ENCODE results near the gene SNU13. TPM values are rescaled to one million over a fixed set of nuclear protein-coding genes. Genes with fewer than 3 reads are reported as not detected.
"Not testable (repeated sequence)": the region's sequence is repeated elsewhere in the genome, so short reads cannot be mapped to it uniquely, and the experiment has no call there.

Gene SNU13
- total and polyA plus RNA-seq, 2 donors: 41.3 to 137 TPM

GRCh38 chr22:41668971-41669911 lies 19.4 kb downstream of the SNU13 start:
- DNase-seq (ENCODE audit: extremely low spot score): no peak
- Histone ChIP-seq H3K36me3 (ENCODE audit: insufficient read depth) (no peaks in the 10 kb centered on the region), H3K4me3 (ENCODE audit: low read depth, low read length) (no peak overlapping the region), H3K4me1 (ENCODE audit: insufficient read depth) (no peaks in the 10 kb centered on the region), H3K27ac (ENCODE audit: low read depth) (no peak overlapping the region)
- 80% methylated on average over 21 of the region's 21 CpGs for whole genome bisulfite sequencing

- WGBS: 87% methylated on average over 3 of the region's 3 CpGs
- Histone ChIP-seq H3K36me3 (ENCODE audit: insufficient read depth) (no peaks in the 10 kb centered on the region), H3K4me1 (ENCODE audit: insufficient read depth) (no peaks in the 10 kb centered on the region), H3K27ac (ENCODE audit: low read depth) (no peak overlapping the region), H3K4me3 (ENCODE audit: low read depth, low read length) (no peak overlapping the region)
- DNase-seq (ENCODE audit: extremely low spot score): no peak
These were observed 23.7 kb downstream of the SNU13 start for GRCh38 chr22:41664951-41665350.

- DNase-seq (ENCODE audit: extremely low spot score): no peak
- Histone ChIP-seq H3K4me3 (ENCODE audit: low read depth, low read length) (no peak overlapping the region), H3K4me1 (ENCODE audit: insufficient read depth) (no peaks in the 10 kb centered on the region), H3K36me3 (ENCODE audit: insufficient read depth) (no peaks in the 10 kb centered on the region), H3K27ac (ENCODE audit: low read depth) (no peak overlapping the region)
These were observed 24.2 kb downstream of the SNU13 start for GRCh38 chr22:41664490-41664889.

GRCh38 chr22:41663594-41663993 lies 25.1 kb downstream of the SNU13 start:
- not testable (repeated sequence) for H3K4me3 ChIP-seq (ENCODE audit: low read depth, low read length); H3K4me1 ChIP-seq (ENCODE audit: insufficient read depth); H3K27ac ChIP-seq (ENCODE audit: low read depth); H3K36me3 ChIP-seq (ENCODE audit: insufficient read depth); DNase-seq (ENCODE audit: extremely low spot score)
- 76% methylated on average over 9 of the region's 9 CpGs for WGBS

- WGBS: 94% methylated on average over 2 of the region's 2 CpGs
- H3K4me3 ChIP-seq (ENCODE audit: low read depth, low read length): no peak overlapping the region
- no peak for DNase-seq (ENCODE audit: extremely low spot score)
- H3K4me1 ChIP-seq (ENCODE audit: insufficient read depth): no peaks in the 10 kb centered on the region
- peaks cover 3% of the 10 kb centered on the region for H3K36me3 ChIP-seq (ENCODE audit: insufficient read depth)
- no peak overlapping the region for H3K27ac ChIP-seq (ENCODE audit: low read depth)
These were observed 27.0 kb downstream of the SNU13 start for GRCh38 chr22:41661713-41662112.

- WGBS: 83% methylated on average over 3 of the region's 3 CpGs
- peaks cover 3% of the 10 kb centered on the region for H3K36me3 ChIP-seq (ENCODE audit: insufficient read depth)
These were observed 27.6 kb downstream of the SNU13 start for GRCh38 chr22:41661088-41661487.

GRCh38 chr22:41660416-41660815 lies 28.3 kb downstream of the SNU13 start:
- H3K27ac ChIP-seq (ENCODE audit: low read depth): no peak overlapping the region
- 61% methylated on average over 3 of the region's 3 CpGs for WGBS
- no peak for DNase-seq (ENCODE audit: extremely low spot score)
- no peak overlapping the region for H3K4me3 ChIP-seq (ENCODE audit: low read depth, low read length)
- no peaks in the 10 kb centered on the region for H3K4me1 ChIP-seq (ENCODE audit: insufficient read depth)
- H3K36me3 ChIP-seq (ENCODE audit: insufficient read depth): peaks cover 3% of the 10 kb centered on the region

More at GRCh38 chr22:41661088-41661487, 27.6 kb downstream of the SNU13 start:
- H3K4me1 ChIP-seq (ENCODE audit: insufficient read depth): no peaks in the 10 kb centered on the region
- DNase-seq (ENCODE audit: extremely low spot score): no peak
- H3K4me3 ChIP-seq (ENCODE audit: low read depth, low read length): no peak overlapping the region
- no peak overlapping the region for H3K27ac ChIP-seq (ENCODE audit: low read depth)

- WGBS: 87% methylated on average over 1 of the region's 1 CpG
- H3K4me3 ChIP-seq (ENCODE audit: low read depth, low read length): no peak overlapping the region
- peaks cover 3% of the 10 kb centered on the region for H3K36me3 ChIP-seq (ENCODE audit: insufficient read depth)
- H3K27ac ChIP-seq (ENCODE audit: low read depth): no peak overlapping the region
- no peaks in the 10 kb centered on the region for H3K4me1 ChIP-seq (ENCODE audit: insufficient read depth)
- no peak for DNase-seq (ENCODE audit: extremely low spot score)
These were observed 28.7 kb downstream of the SNU13 start for GRCh38 chr22:41659941-41660340.

GRCh38 chr22:41658869-41659268 lies 29.8 kb downstream of the SNU13 start:
- no peaks in the 10 kb centered on the region for H3K4me1 ChIP-seq (ENCODE audit: insufficient read depth)
- H3K36me3 ChIP-seq (ENCODE audit: insufficient read depth): peaks cover 7% of the 10 kb centered on the region
- no peak overlapping the region for H3K27ac ChIP-seq (ENCODE audit: low read depth)
- WGBS: 95% methylated on average over 17 of the region's 17 CpGs
- DNase-seq (ENCODE audit: extremely low spot score): no peak
- H3K4me3 ChIP-seq (ENCODE audit: low read depth, low read length): no peak overlapping the region

GRCh38 chr22:41657709-41658108 lies 31.0 kb downstream of the SNU13 start:
- WGBS: 96% methylated on average over 6 of the region's 6 CpGs
- H3K36me3 ChIP-seq (ENCODE audit: insufficient read depth): peaks cover 11% of the 10 kb centered on the region
- no peaks in the 10 kb centered on the region for H3K4me1 ChIP-seq (ENCODE audit: insufficient read depth)
- DNase-seq (ENCODE audit: extremely low spot score): no peak
- no peak overlapping the region for H3K4me3 ChIP-seq (ENCODE audit: low read depth, low read length)
- H3K27ac ChIP-seq (ENCODE audit: low read depth): no peak overlapping the region

GRCh38 chr22:41656556-41656955 lies 32.1 kb downstream of the SNU13 start:
- Histone ChIP-seq H3K4me3 (ENCODE audit: low read depth, low read length) (no peak overlapping the region), H3K27ac (ENCODE audit: low read depth) (no peak overlapping the region), H3K4me1 (ENCODE audit: insufficient read depth) (no peaks in the 10 kb centered on the region), H3K36me3 (ENCODE audit: insufficient read depth) (peaks cover 11% of the 10 kb centered on the region)
- no peak for DNase-seq (ENCODE audit: extremely low spot score)
- WGBS: 41% methylated on average over 5 of the region's 5 CpGs

GRCh38 chr22:41654322-41654721 lies 34.3 kb downstream of the SNU13 start:
- H3K27ac ChIP-seq (ENCODE audit: low read depth): no peak overlapping the region
- no peak for DNase-seq (ENCODE audit: extremely low spot score)
- H3K36me3 ChIP-seq (ENCODE audit: insufficient read depth): peaks cover 16% of the 10 kb centered on the region
- 93% methylated on average over 3 of the region's 3 CpGs for WGBS
- H3K4me1 ChIP-seq (ENCODE audit: insufficient read depth): no peaks in the 10 kb centered on the region
- H3K4me3 ChIP-seq (ENCODE audit: low read depth, low read length): no peak overlapping the region

GRCh38 chr22:41650821-41651220 lies 37.8 kb downstream of the SNU13 start:
- H3K4me3 ChIP-seq (ENCODE audit: low read depth, low read length): no peak overlapping the region
- no peak for DNase-seq (ENCODE audit: extremely low spot score)
- peaks cover 12% of the 10 kb centered on the region for H3K36me3 ChIP-seq (ENCODE audit: insufficient read depth)
- 93% methylated on average over 11 of the region's 11 CpGs for WGBS
- no peaks in the 10 kb centered on the region for H3K4me1 ChIP-seq (ENCODE audit: insufficient read depth)
- no peak overlapping the region for H3K27ac ChIP-seq (ENCODE audit: low read depth)

GRCh38 chr22:41650229-41650628 lies 38.4 kb downstream of the SNU13 start:
- Histone ChIP-seq H3K4me3 (ENCODE audit: low read depth, low read length) (no peak overlapping the region), H3K27ac (ENCODE audit: low read depth) (no peak overlapping the region), H3K4me1 (ENCODE audit: insufficient read depth) (no peaks in the 10 kb centered on the region), H3K36me3 (ENCODE audit: insufficient read depth) (peaks cover 12% of the 10 kb centered on the region)
- WGBS: 96% methylated on average over 1 of the region's 1 CpG
- no peak for DNase-seq (ENCODE audit: extremely low spot score)
